Hepatocyte (in vitro differentiated cells): ENCODE measurements around the gene PTN. TPM values are rescaled to one million over a fixed set of nuclear protein-coding genes. Genes with fewer than 3 reads are reported as not detected.
"Not testable (repeated sequence)": the region's sequence is repeated elsewhere in the genome, so short reads cannot be mapped to it uniquely, and the experiment has no call there.

Source experiments
- DNase-seq: peaks from one replicate; pipeline ENCODE4 v3.0.0-alpha.2; 2016; ENCODE audit warnings: low spot score
- H2AFZ ChIP-seq: fragments of 200-600 bp; sonication (generic); 2 replicates; pipeline ENCODE4 v1.6.0; 2016; ENCODE audit warnings: antibody characterized with exemption, mild to moderate bottlenecking
- H3K27ac ChIP-seq: fragments of 200-600 bp; sonication (generic); 2 replicates; pipeline ENCODE4 v1.5.1; 2016; ENCODE audit warnings: mild to moderate bottlenecking
- H3K27me3 ChIP-seq: fragments of 200-600 bp; sonication (generic); 2 replicates; pipeline ENCODE4 v1.6.1; 2016
- H3K36me3 ChIP-seq: fragments of 200-600 bp; sonication (generic); replicated peaks from 2 replicates; pipeline ENCODE4 v1.5.1; 2016; ENCODE audit warnings: low read depth; ENCODE audit not compliant: insufficient read depth
- H3K4me1 ChIP-seq: fragments of 200-600 bp; sonication (generic); 2 replicates; pipeline ENCODE4 v1.5.1; 2016; ENCODE audit warnings: mild to moderate bottlenecking, moderate library complexity; ENCODE audit not compliant: insufficient read depth
- H3K4me2 ChIP-seq: fragments of 200-600 bp; sonication (generic); 2 replicates; pipeline ENCODE4 v1.6.0; 2016
- H3K4me3 ChIP-seq: fragments of 200-600 bp; sonication (generic); 2 replicates; pipeline ENCODE4 v1.5.1; 2016; ENCODE audit warnings: mild to moderate bottlenecking
- H3K79me2 ChIP-seq: fragments of 200-600 bp; sonication (generic); 2 replicates; pipeline ENCODE4 v1.6.0; 2017; ENCODE audit warnings: mild to moderate bottlenecking
- H3K9me2 ChIP-seq: fragments of 200-600 bp; sonication (generic); replicated peaks from 2 replicates; pipeline ENCODE4 v1.6.0; 2017; ENCODE audit warnings: mild to moderate bottlenecking; ENCODE audit not compliant: insufficient read depth
- H3K9me3 ChIP-seq: fragments of 200-600 bp; sonication (generic); 2 replicates; pipeline ENCODE4 v1.5.1; 2016; ENCODE audit warnings: low read depth, mild to moderate bottlenecking
- H4K20me1 ChIP-seq: fragments of 200-600 bp; sonication (generic); 2 replicates; pipeline ENCODE4 v1.6.0; 2016; ENCODE audit warnings: mild to moderate bottlenecking; ENCODE audit not compliant: insufficient read depth, poor library complexity, severe bottlenecking
- CTCF ChIP-seq: fragments of 200-600 bp; sonication (generic); IDR thresholded peaks from 2 replicates; pipeline ENCODE4 v1.5.1; 2016; ENCODE audit warnings: antibody characterized with exemption, mild to moderate bottlenecking; ENCODE audit not compliant: poor library complexity
- EZH2 ChIP-seq: fragments of 200-600 bp; sonication (generic); IDR thresholded peaks from 2 replicates; pipeline ENCODE4 v1.6.1; 2016; ENCODE audit warnings: antibody characterized with exemption, mild to moderate bottlenecking, borderline replicate concordance
- EZH2phosphoT487 ChIP-seq: fragments of 200-600 bp; sonication (generic); IDR thresholded peaks from one replicate; pipeline ENCODE4 v1.6.1; 2018; ENCODE audit warnings: antibody characterized with exemption, mild to moderate bottlenecking, low read depth, moderate library complexity; ENCODE audit not compliant: unreplicated experiment, severe bottlenecking
- WGBS: methylation state at CpG from one replicate; pipeline ENCODE4 v1.1.6; 2016; ENCODE audit warnings: low lambda C conversion rate; ENCODE audit errors: missing lambda C conversion rate; 5-methylcytosine and 5-hydroxymethylcytosine counted together
- polyA plus RNA-seq: library from polyadenylated mRNA; unstranded; fragments of >200 nt; fragmentation: Nextera tagmentation; extraction: Ambion mirVana; gene quantifications from 2 replicates; pipeline ENCODE4 v1.2.1, GENCODE V29; 2016
- total RNA-seq: library from RNA; depleted of rRNA; stranded (reverse); fragments of >200 nt; gene quantifications from 2 replicates; pipeline ENCODE4 v1.2.3, GENCODE V29; 2014

The PTN gene
- total and polyA plus RNA-seq, 2 experiments from 2014 or later, result 50.8 to 66.9 TPM

- Histone ChIP-seq H3K9me3 (no peaks in the 10 kb centered on the region), H4K20me1 (no peaks in the 10 kb centered on the region)
Observed at GRCh38 chr7:137282043-137282442, 61.5 kb downstream of the PTN start.

GRCh38 chr7:137276189-137276588 is 67.3 kb downstream of the PTN start:
- Histone ChIP-seq H3K79me2 (no peaks in the 10 kb centered on the region), H3K27me3 (no peaks in the 10 kb centered on the region), H4K20me1 (no peaks in the 10 kb centered on the region), H3K9me2 (no peaks in the 10 kb centered on the region), H3K27ac (no peak overlapping the region), H3K36me3 (no peaks in the 10 kb centered on the region), H3K4me2 (no peak overlapping the region), H2AFZ (no peak overlapping the region), H3K4me3 (no peak overlapping the region), H3K4me1 (no peaks in the 10 kb centered on the region), H3K9me3 (no peaks in the 10 kb centered on the region)
- DNase-seq, result no peak
- TF ChIP-seq EZH2phosphoT487 (no peak), CTCF (no peak), EZH2 (no peak)
- WGBS, result 75% methylated on average over 5 of the region's 5 CpGs

More at GRCh38 chr7:137282043-137282442, 61.5 kb downstream of the PTN start:
- Histone ChIP-seq H3K27ac (no peak overlapping the region), H3K79me2 (no peaks in the 10 kb centered on the region), H3K9me2 (no peaks in the 10 kb centered on the region), H2AFZ (no peak overlapping the region), H3K4me1 (no peaks in the 10 kb centered on the region), H3K4me3 (no peak overlapping the region), H3K4me2 (no peak overlapping the region), H3K27me3 (no peaks in the 10 kb centered on the region), H3K36me3 (no peaks in the 10 kb centered on the region)
- no peak for TF ChIP-seq EZH2phosphoT487
- TF ChIP-seq EZH2, result no peak
- TF ChIP-seq CTCF, result no peak
- no peak for DNase-seq

- Histone ChIP-seq H3K36me3 (no peaks in the 10 kb centered on the region), H3K27me3 (no peaks in the 10 kb centered on the region), H4K20me1 (no peaks in the 10 kb centered on the region), H3K27ac (no peak overlapping the region), H3K4me1 (no peaks in the 10 kb centered on the region), H3K4me3 (no peak overlapping the region), H3K4me2 (no peak overlapping the region), H2AFZ (no peak overlapping the region), H3K9me2 (no peaks in the 10 kb centered on the region), H3K9me3 (no peaks in the 10 kb centered on the region), H3K79me2 (no peaks in the 10 kb centered on the region)
- WGBS, result 89% methylated on average over 5 of the region's 5 CpGs
- no peak for DNase-seq
- TF ChIP-seq EZH2, result no peak
Observed at GRCh38 chr7:137272249-137272648, 71.3 kb downstream of the PTN start.

- Histone ChIP-seq H3K4me3 (no peak overlapping the region), H3K4me2 (no peak overlapping the region), H3K36me3 (no peaks in the 10 kb centered on the region), H3K79me2 (no peaks in the 10 kb centered on the region), H3K9me2 (no peaks in the 10 kb centered on the region), H2AFZ (no peak overlapping the region), H3K27ac (no peak overlapping the region), H3K4me1 (no peaks in the 10 kb centered on the region), H3K27me3 (no peaks in the 10 kb centered on the region), H3K9me3 (no peaks in the 10 kb centered on the region), H4K20me1 (no peaks in the 10 kb centered on the region)
- TF ChIP-seq EZH2, result no peak
- no peak for TF ChIP-seq CTCF
- TF ChIP-seq EZH2phosphoT487, result no peak
- 86% methylated on average over 2 of the region's 2 CpGs for WGBS
- DNase-seq, result no peak
Observed at GRCh38 chr7:137269240-137269639, 74.3 kb downstream of the PTN start.

DNA sequence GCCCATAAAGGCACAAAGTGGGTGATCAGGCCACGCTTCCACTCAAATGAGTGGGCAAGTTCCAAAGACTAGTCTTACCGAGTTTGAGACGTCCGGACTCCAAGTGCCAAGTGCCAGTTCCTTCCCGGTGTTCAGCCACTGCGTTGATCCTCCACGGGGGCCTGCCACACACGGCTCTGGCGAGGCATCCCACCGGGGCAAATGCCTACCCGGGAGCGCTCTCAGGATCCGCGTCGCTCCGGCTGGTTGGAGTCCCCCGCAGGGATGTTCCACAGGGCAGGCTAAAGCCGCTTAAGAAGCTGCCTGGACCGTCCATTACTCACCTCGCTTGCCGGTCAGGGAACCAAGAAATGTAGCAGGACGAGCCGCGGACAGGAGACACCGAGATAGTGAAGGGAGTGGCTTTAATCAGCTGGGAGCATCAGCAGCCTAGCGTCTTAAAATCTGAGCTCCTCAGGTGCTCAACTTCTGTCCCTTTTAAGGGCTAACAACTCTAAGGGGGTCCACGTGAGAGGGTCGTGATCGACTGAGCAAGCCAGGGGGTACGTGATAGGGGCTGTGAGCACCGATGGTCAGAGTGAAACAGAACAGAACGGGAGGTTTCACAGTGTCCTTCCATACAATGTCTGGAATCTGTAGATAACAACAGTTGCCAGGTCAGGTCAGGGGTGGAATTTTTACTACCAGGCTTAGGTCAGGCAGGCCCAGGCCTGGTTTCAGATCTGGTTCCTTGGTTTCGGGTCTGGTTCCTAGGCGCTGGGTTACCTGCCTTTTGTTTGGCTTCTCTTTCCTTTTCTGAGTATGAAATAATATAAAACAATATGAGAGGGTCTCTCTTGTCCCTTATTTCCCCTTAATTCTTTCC is 75.3 kb downstream of the PTN start:
- not testable (repeated sequence) for H3K9me2 ChIP-seq, H3K79me2 ChIP-seq, DNase-seq, H3K27ac ChIP-seq, H3K9me3 ChIP-seq, H3K4me1 ChIP-seq, H2AFZ ChIP-seq, H3K36me3 ChIP-seq, H3K27me3 ChIP-seq, H3K4me3 ChIP-seq, H4K20me1 ChIP-seq
- H3K4me2 ChIP-seq, result peak overlapping the region; percentile 29
- WGBS, result 82% methylated on average over 34 of the region's 34 CpGs
